Right renal cortex interstitium (tissue), 3 donors: Measurements from ENCODE around the gene SH3PXD2A. TPM values are rescaled to one million over a fixed set of nuclear protein-coding genes. Genes with fewer than 3 reads are reported as not detected.

ENCODE experiments used
- DNase-seq, 3 donors: peaks; one replicate each; pipeline ENCODE4 v3.0.0-alpha.2; 2013; ENCODE audit warnings: low read depth in 3 of 3, low spot score in 2 of 3
- polyA plus RNA-seq, 3 donors: library from polyadenylated mRNA; unstranded; fragments of 120-200 nt; gene quantifications; one replicate each; pipeline ENCODE4 v1.2.1, GENCODE V29; 2013; ENCODE audit not compliant: insufficient read length in 3 of 3

The SH3PXD2A gene
- polyA plus RNA-seq, 3 donors, result 25.6 to 28.5 (median 27.1) TPM

GRCh38 chr10:103756277-103756869 is 99.0 kb downstream of the SH3PXD2A start:
- DNase-seq, result no peak

- DNase-seq, result no peak
Measured at GRCh38 chr10:103752680-103753248, 102.6 kb downstream of the SH3PXD2A start.

DNA sequence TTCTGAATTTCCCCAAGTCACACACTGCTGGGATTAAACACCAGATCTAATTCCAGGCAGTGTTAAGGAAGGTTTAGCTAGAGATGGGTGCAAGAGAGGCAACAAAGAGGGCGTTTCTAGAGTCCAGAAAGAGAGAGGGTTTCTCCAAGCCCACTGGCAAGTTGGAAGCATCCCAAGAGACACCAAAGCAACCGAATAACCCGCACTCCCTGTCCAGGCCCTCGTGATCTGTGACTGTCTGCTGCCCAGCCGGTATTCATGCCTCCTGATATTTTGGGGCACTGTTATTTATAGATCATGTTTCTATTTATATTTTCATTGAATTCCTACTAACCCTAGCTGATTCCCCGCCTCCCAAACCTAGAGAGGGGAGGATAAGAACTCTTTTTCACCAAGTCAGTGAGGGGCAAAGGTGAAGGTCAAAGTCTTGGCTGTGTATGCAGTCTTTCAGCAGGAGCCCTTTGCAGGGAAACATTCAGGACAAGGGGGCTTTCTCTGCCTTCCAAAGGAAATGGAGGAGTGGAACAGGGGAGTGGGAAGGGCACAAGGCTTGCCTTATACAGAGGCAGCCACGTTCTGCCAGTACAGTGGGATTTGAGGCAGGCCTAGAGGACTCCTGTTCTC is 103.6 kb downstream of the SH3PXD2A start:
- DNase-seq, result no peak

- DNase-seq, result no peak
Measured at GRCh38 chr10:103750836-103751235, 104.5 kb downstream of the SH3PXD2A start.

- DNase-seq, result no peak
Measured at GRCh38 chr10:103749779-103750178, 105.6 kb downstream of the SH3PXD2A start.

GRCh38 chr10:103748020-103748419 is 107.4 kb downstream of the SH3PXD2A start:
- no peak for DNase-seq

DNA sequence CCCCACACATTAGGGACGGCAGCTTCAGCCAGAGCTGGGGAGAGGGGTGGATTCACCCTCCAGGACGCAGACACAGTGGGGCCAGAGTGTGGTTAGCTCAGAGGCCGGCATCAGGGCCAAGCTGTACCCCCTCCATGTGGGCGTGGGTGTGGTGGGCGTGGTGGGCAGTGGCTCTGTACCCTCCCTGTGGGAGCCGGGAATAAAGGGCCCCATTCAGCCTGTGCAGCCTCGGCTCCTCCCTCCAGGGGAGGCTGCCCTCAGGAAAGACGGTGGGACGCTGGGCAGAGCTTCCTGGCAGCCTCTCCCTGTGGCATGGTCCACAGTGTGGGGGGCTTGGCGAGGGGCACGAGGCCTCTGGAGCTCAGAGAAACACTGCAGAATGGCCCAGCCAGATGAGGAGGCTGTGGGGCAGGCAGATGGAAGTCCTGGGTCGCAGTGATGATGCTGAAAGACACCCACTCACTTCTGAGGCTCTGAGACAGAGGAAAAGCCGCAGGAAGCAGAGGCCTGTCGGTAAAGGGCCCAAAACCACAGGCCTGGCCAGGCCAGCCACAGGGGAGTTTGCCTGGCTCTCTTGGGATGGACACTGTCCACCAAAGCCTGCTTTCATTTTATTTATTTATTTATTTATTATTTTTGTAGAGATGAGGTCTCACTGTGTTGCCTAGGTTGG is 108.0 kb downstream of the SH3PXD2A start:
- DNase-seq, result no peak

GRCh38 chr10:103746598-103746997 is 108.8 kb downstream of the SH3PXD2A start:
- no peak for DNase-seq

DNA sequence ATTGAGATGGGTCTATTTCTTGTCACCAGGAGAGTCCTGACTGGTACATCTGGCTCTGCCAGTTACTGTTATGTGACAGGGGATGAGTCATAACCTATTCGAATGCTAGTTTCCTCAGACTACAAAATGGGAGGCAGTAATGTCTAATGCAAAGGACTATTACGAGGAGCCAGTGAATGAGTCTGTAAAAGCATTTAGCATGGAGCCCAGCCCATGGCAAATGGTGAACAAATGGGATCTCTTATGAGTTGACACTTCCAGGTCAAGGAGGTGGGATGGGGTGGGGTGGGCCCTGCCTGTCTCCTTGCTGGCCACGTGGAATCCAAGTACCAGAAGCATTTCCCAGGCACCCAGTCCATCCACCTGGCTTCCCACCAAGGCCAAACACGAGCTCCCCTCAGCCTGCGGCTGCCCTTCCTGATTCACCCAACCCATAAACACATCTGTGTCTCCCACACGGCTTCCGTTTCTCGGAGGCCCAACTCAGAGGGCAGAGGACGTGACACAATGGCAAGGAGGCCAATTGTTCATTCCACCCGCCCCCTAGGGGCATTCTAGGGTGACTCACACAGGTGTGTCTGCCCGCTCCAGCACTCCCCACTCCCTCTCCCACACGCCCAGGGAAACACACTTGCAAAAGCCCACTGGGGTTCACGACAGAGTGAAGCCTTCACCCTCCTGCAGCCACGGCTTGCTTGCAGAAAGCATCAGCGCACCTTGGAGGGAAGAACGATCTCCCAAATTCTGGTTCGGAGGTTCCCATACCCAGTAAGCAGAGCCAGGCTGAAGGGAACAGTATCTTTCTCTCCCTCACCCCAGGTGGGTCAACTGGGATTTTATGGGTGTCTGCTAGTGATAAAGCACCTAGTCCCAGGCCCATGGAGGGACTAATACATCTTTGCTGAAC is 109.8 kb downstream of the SH3PXD2A start:
- no peak for DNase-seq

DNA sequence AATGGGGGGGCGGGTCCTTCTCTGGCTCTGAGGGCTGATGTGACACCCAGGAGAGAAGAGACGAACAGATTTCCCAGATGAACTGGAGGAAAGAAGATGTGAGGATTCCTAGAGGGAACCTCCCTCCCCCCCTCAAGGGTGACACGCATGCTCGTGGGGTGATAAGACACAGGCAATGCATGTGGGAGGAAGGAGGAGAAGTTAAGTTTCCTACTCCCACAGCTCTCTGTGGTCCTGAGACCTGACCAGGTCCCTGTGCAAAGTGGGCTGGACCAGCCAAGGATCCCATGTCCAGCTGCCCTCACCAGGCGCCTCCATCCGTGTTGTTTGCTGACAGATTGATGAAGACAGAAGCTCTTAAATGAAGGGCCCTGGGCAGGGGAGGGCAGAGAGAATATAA is 112.6 kb downstream of the SH3PXD2A start:
- DNase-seq, result no peak

DNA sequence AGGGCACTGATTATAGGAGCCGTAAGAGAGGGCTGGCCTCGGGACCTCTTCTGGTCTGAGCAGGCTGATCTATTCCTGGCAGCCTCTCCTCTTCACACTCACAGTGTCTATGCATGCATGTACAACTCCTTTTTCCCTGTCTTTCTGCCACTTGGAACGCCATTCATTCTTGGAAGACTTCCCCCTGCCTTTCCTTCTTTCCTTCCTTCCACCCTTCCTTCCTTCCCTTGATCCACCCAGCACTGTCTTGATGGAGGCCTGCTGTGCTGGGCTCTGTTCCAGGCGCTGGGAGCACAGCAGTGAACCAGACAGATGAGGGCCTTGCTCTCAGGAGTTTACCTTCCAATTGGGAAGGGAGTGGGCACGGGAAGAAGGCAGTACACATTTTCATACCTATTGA is 114.8 kb downstream of the SH3PXD2A start:
- no peak for DNase-seq

DNA sequence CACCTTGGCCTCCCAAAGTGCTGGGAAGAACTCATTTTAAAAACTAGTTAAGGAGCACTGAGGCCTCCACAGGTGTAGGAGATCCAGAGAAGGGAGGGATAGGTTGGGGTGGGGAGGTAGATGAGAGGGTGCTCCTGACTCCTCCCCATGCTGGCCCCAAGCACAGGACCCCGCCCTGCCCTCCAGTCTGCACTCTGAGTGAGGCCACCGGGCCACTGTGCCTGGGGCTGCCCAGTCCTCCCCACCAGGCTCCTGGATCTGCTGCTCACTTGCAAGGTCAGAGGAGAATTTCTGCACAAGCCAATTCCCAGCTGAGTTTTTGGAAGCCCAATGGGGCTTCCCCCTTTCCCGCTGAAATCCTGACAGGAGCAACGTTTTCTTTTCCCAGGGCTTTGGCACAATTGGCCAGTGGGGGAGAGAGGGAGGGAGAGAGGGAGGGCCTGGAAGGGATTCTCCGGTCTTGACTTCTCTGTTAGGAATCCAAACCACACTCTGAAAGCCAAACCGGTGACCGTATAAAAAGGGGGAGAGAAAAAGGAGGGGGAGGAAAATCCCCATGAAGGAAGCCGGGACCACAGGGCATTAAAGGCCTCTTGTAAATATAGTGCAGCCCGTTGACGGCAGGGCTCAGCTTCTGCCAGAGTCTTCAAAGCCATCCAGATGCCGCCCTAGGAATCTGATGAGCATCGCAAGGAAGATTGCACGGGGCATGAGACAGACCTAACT is 116.2 kb downstream of the SH3PXD2A start:
- DNase-seq, result peak in 1 of 3 donors; percentile 49

- DNase-seq, result no peak
Measured at GRCh38 chr10:103737735-103738367, 117.5 kb downstream of the SH3PXD2A start.

- no peak for DNase-seq
Measured at GRCh38 chr10:103736763-103737162, 118.6 kb downstream of the SH3PXD2A start.

- DNase-seq, result no peak
Measured at GRCh38 chr10:103736044-103736443, 119.3 kb downstream of the SH3PXD2A start.

DNA sequence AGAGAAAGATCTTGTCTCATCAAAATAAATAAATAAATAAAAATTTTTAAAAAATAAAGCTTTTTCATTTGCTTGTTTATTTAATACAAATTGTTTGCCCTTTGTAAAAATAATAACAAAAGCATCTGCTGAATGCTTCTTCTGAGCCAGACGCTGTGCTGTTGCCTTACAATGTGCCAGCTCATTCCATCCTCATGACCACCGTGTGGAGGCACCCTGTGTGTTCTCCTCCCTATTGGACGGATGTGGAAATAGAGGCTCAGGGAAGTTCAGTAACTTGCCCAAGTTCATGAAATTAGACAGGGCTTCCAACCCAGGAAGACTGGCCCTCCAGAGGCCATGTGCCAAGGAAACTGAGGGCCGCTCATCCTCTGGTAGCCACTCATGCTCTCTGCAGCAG is 120.6 kb downstream of the SH3PXD2A start:
- no peak for DNase-seq

DNA sequence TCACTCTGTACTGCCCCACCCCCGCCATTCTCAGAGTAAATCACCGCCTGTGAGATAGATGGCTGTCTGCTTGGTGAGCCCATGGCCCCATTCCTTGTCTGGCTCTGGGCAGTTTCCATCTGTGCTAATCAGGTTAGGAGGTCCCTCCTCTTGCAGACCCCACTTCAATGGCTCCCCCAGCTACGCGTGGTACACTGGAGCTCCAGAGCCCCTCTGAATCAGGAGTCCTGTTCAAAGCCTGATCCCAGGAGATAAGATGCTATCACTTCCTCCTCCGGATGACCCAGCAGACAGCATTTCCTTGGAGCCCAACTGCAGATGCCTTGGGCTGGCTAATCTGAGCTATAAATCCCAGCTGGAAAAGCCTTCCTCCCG is 122.3 kb downstream of the SH3PXD2A start:
- no peak for DNase-seq

- DNase-seq, result no peak
Measured at GRCh38 chr10:103732339-103733044, 122.9 kb downstream of the SH3PXD2A start.

DNA sequence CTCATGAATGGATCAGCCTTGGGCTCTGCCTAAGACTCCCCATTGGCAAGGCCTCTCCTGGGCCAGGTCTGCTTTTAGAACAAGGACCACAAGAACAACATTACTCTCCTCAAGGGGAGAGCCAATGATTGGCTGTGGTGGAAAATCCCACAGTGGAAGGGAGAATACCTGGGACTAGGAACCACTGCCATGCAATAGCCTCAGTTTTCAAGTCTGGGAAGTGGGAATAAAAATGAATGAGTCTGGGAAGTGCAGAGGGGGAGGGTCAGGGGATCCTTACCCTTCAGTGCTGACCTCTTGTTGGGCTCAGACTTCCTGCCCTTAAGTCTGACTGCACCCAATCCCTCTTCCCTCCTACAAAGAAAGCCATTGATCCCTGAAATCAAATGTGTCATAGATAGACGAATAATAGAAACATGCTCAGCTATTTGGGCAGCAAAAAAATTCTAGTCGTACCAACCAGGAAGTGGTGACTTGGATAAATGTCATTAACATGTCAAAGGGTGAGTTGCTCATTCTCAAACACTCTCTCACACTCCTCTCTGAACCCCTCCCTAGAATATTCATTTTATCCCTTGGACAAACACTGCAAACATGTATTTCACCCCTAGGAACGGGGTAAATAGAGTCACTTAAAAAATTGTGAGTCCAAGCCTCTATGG is 123.6 kb downstream of the SH3PXD2A start:
- DNase-seq, result no peak
